Motor neuron (in vitro differentiated cells): ENCODE data around the gene NCBP3. TPM values are rescaled to one million over a fixed set of nuclear protein-coding genes. Genes with fewer than 3 reads are reported as not detected.

Source experiments
- ATAC-seq, 8 experiments: fragments of 200-7000 bp; cut with Tn5 transposase; replicated peaks in 6 of 8; 2 replicates each; pipeline ENCODE4 v1.8.0; 2021; ENCODE audit warnings: mild to moderate bottlenecking in 8 of 8, moderate library complexity in 8 of 8
- H3K27ac ChIP-seq, 2 donors: fragments of 250-450 bp; sonication (Bioruptor Pico); 2 replicates each; pipeline ENCODE4 v1.9.0; 2021; ENCODE audit warnings: antibody characterized with exemption in 2 of 2, mild to moderate bottlenecking in 2 of 2, moderate library complexity in 1 of 2
- H3K4me1 ChIP-seq, 2 donors: fragments of 250-450 bp; sonication (Bioruptor Pico); replicated peaks in 1 of 2; 2 replicates each; pipeline ENCODE4 v1.6.1; 2021; ENCODE audit warnings: antibody characterized with exemption in 2 of 2, mild to moderate bottlenecking in 2 of 2, moderate library complexity in 1 of 2
- H3K4me3 ChIP-seq, 5 donors: fragments of 250-450 bp; sonication (Bioruptor Pico); 2 replicates each; pipeline ENCODE4 v1.9.0; 2021; ENCODE audit warnings: antibody characterized with exemption in 5 of 5, mild to moderate bottlenecking in 5 of 5, moderate library complexity in 4 of 5
- WGBS, 10 experiments: fragments of 450-650 bp; shearing (Covaris generic); methylation state at CpG; one replicate each; pipeline ENCODE4 v1.0.0; 2022; 5-methylcytosine and 5-hydroxymethylcytosine counted together
- in situ Hi-C, 9 experiments: fragments of 400-800 bp; cut with MboI; loops; one replicate each; pipeline ENCODE4 v1.15.0; 2021; ENCODE audit warnings: low sequenced_read_pairs in 9 of 9, low pct_unique_long_range_greater_than_20kb in 2 of 9; ENCODE audit not compliant: unreplicated experiment in 9 of 9
- total RNA-seq, 8 experiments: library from RNA; unstranded; fragments of 300-600 nt; gene quantifications; 2 replicates each; pipeline versions ENCODE4 v1.2.3 to v1.2.4, GENCODE V29; 2022

NCBP3 gene
- 10 to 100 TPM; 17.7 to 57.9 (median 33.7) TPM for total RNA-seq

- WGBS, 10 experiments = 0% methylated on average over 1 of the region's 76 CpGs; no CpG with 5 or more reads in 9 of the 10 experiments
- ATAC-seq = peak; percentile 95 to 98 (median 97)
- in situ Hi-C loops = no loop called here
- H3K4me1 ChIP-seq = peaks cover 0 to 4% of the 10 kb centered on the region in 2 donors
- peak within 1 kb of the TSS; percentile 79 to 94 (median 84) for H3K4me3 ChIP-seq
- peak within 1 kb of the TSS; percentile 91 to 96 for H3K27ac ChIP-seq
These were observed at the start of gene NCBP3 for GRCh38 chr17:3845621-3846436. NCBP3 (minus strand) TSS chr17:3846246; CDS start chr17:3846223, 23 bp downstream.

GRCh38 chr17:3895354-3895753 is 49.3 kb upstream of the NCBP3 start:
- 80 to 100% (median 100%) methylated on average over 1 to 3 of the region's 3 CpGs; no CpG with 5 or more reads in 3 of the 10 experiments for WGBS, 10 experiments
- peaks cover 18 to 21% of the 10 kb centered on the region in 2 donors for H3K4me1 ChIP-seq
- H3K4me3 ChIP-seq = no peak overlapping the region
- in situ Hi-C loops = no loop called here
- ATAC-seq = no peak
- no peak overlapping the region for H3K27ac ChIP-seq

- Histone ChIP-seq H3K4me1 (peaks cover 18 to 23% of the 10 kb centered on the region in 2 donors), H3K27ac (no peak overlapping the region), H3K4me3 (no peak overlapping the region)
- no peak for ATAC-seq
- in situ Hi-C loops = no loop called here
- WGBS, 10 experiments = 0 to 90% (median 65%) methylated on average over 1 to 2 of the region's 2 CpGs; no CpG with 5 or more reads in 6 of the 10 experiments
These were observed 48.9 kb upstream of the NCBP3 start for GRCh38 chr17:3894911-3895343.

GRCh38 chr17:3894188-3894587 is 48.1 kb upstream of the NCBP3 start:
- Histone ChIP-seq H3K27ac (no peak overlapping the region), H3K4me3 (no peak overlapping the region), H3K4me1 (peaks cover 18 to 23% of the 10 kb centered on the region in 2 donors)
- ATAC-seq = no peak
- 40 to 100% (median 83%) methylated on average over 1 to 5 of the region's 5 CpGs; no CpG with 5 or more reads in 3 of the 10 experiments for WGBS, 10 experiments
- in situ Hi-C loops = no loop called here

- no peak for ATAC-seq
- Histone ChIP-seq H3K4me3 (peak overlapping the region in 4 of 5 donors; percentile 57 to 67 (median 64)), H3K27ac (peak overlapping the region; percentile 77), H3K4me1 (peaks cover 23 to 28% of the 10 kb centered on the region in 2 donors)
- in situ Hi-C loops = no loop called here
- WGBS, 10 experiments = 75 to 100% (median 93%) methylated on average over 1 to 4 of the region's 7 CpGs; no CpG with 5 or more reads in 4 of the 10 experiments
These were observed 47.7 kb upstream of the NCBP3 start for GRCh38 chr17:3893720-3894116.

GRCh38 chr17:3893003-3893719 is 47.1 kb upstream of the NCBP3 start, which contains the start of gene CAMKK1:
CAMKK1 (minus strand) TSS chr17:3893053; CDS start chr17:3885687, 7,366 bp downstream.
- 13% methylated on average over 5 of the region's 75 CpGs; no CpG with 5 or more reads in 9 of the 10 experiments for WGBS, 10 experiments

GRCh38 chr17:3892095-3892998 is 46.3 kb upstream of the NCBP3 start:
- peak; percentile 38 to 70 (median 66) for ATAC-seq
- H3K4me3 ChIP-seq = peak overlapping the region; percentile 52 to 67 (median 63)
- peaks cover 32 to 39% of the 10 kb centered on the region in 2 donors for H3K4me1 ChIP-seq
- peak overlapping the region; percentile 56 to 77 for H3K27ac ChIP-seq
- in situ Hi-C loops = no loop called here
- 0 to 5% (median 2%) methylated on average over 4 to 8 of the region's 96 CpGs; no CpG with 5 or more reads in 7 of the 10 experiments for WGBS, 10 experiments

More at GRCh38 chr17:3893003-3893719, 47.1 kb upstream of the NCBP3 start, which contains the start of gene CAMKK1:
- peak; percentile 38 to 78 (median 59) for ATAC-seq
- peaks cover 28 to 33% of the 10 kb centered on the region in 2 donors for H3K4me1 ChIP-seq
- peak within 1 kb of the TSS; percentile 77 for H3K27ac ChIP-seq
- H3K4me3 ChIP-seq = peak within 1 kb of the TSS; percentile 52 to 67 (median 63)
- in situ Hi-C loops = no loop called here

- ATAC-seq = no peak
- WGBS, 10 experiments = 0 to 30% (median 28%) methylated on average over 1 to 7 of the region's 12 CpGs; no CpG with 5 or more reads in 6 of the 10 experiments
- Histone ChIP-seq H3K4me1 (peaks cover 32 to 39% of the 10 kb centered on the region in 2 donors), H3K4me3 (peak overlapping the region; percentile 52 to 67 (median 63)), H3K27ac (peak overlapping the region in 1 of 2 donors; percentile 75)
- in situ Hi-C loops = no loop called here
These were observed 45.6 kb upstream of the NCBP3 start for GRCh38 chr17:3891626-3892094.

GRCh38 chr17:3890878-3891219 is 44.8 kb upstream of the NCBP3 start:
- no peak for ATAC-seq
- Histone ChIP-seq H3K4me1 (peaks cover 32 to 39% of the 10 kb centered on the region in 2 donors), H3K27ac (no peak overlapping the region), H3K4me3 (no peak overlapping the region)
- WGBS, 10 experiments = 0 to 100% (median 29%) methylated on average over 1 to 3 of the region's 4 CpGs; no CpG with 5 or more reads in 2 of the 10 experiments
- in situ Hi-C loops = no loop called here

GRCh38 chr17:3890082-3890877 is 44.2 kb upstream of the NCBP3 start:
- ATAC-seq = peak in 3 of 8 experiments; percentile 0 to 1 (median 0)
- in situ Hi-C loops = no loop called here
- Histone ChIP-seq H3K4me1 (peaks cover 32 to 39% of the 10 kb centered on the region in 2 donors), H3K27ac (no peak overlapping the region), H3K4me3 (no peak overlapping the region)
- WGBS, 10 experiments = 16 to 100% (median 67%) methylated on average over 1 to 8 of the region's 22 CpGs; no CpG with 5 or more reads in 1 of the 10 experiments

- Histone ChIP-seq H3K4me1 (peaks cover 32 to 39% of the 10 kb centered on the region in 2 donors), H3K27ac (peak overlapping the region in 1 of 2 donors; percentile 80), H3K4me3 (no peak overlapping the region)
- in situ Hi-C loops = no loop called here
- 20 to 100% (median 40%) methylated on average over 1 to 3 of the region's 17 CpGs; no CpG with 5 or more reads in 3 of the 10 experiments for WGBS, 10 experiments
- ATAC-seq = no peak
These were observed 43.4 kb upstream of the NCBP3 start for GRCh38 chr17:3889325-3890012.
